Measurements from ENCODE around the gene TPGS2. TPM values are rescaled to one million over a fixed set of nuclear protein-coding genes. Genes with fewer than 3 reads are reported as not detected.
A peak's percentile ranks its signal among the peaks of the same experiment; 100 is the strongest.
"Not testable (repeated sequence)": the region's sequence is repeated elsewhere in the genome, so short reads cannot be mapped to it uniquely, and the experiment has no call there.

TPGS2 gene, protein sequence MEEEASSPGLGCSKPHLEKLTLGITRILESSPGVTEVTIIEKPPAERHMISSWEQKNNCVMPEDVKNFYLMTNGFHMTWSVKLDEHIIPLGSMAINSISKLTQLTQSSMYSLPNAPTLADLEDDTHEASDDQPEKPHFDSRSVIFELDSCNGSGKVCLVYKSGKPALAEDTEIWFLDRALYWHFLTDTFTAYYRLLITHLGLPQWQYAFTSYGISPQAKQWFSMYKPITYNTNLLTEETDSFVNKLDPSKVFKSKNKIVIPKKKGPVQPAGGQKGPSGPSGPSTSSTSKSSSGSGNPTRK
- 10 to 100 TPM; 25.1 to 54.1 (median 45.6) TPM for polyA plus RNA-seq

DNA sequence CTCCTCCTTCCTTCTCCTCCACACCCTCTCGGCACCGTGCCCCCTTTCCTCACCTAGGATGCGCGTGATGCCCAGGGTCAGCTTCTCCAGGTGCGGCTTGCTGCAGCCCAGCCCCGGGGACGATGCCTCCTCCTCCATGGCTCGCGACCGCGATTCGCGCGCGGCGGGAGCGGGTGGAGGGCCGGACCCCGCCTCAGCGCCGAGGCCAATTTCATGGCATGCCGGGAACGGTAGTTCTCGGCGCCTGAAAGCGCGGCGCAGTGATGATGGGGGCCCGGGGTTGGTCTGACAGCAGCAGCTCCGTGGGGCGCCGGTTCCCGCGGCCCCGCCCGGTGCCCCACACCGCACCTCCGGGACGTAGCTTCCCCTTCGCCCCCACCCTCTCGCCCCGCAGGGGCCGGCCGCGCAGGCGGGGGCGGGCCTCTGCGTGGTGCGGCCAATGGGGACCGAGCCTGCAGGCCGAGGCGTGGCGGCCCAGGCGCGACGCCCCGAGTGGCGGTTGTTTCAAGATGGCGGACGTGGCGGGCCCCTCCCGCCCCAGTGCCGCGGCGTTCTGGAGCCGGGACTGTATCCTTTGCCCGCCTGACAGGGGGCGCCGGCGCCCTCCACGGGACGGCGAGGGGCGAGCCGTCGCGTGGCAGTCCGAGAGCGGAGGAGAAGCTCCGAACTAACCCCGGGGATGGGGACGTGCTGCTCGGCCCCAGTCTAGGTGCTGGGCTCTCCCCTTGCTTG is at the start of gene TPGS2, which contains the start of gene KIAA1328:
Gene TPGS2, minus strand, starts transcription at position 373 of the 732 bp plus-strand sequence. Its CDS starts 235 bp downstream, at position 138.
Gene KIAA1328, plus strand, starts transcription at position 498 of the 732 bp plus-strand sequence. Its CDS starts 12 bp downstream, at position 510.
- H3K27ac ChIP-seq (ENCODE audit: low read depth, low read length) = peak within 1 kb of the TSS; percentile 51
- WGBS, 3 donors = 0% methylated on average over 60 to 83 of the region's 83 CpGs

- H3K27ac ChIP-seq (ENCODE audit: low read depth, low read length) = not testable (repeated sequence)
Observed at GRCh38 chr18:36873826-36874225, 45.0 kb upstream of the TPGS2 start.

GRCh38 chr18:36872329-36872728 is 43.5 kb upstream of the TPGS2 start:
- H3K27ac ChIP-seq (ENCODE audit: low read depth, low read length) = no peak overlapping the region

GRCh38 chr18:36871801-36872200 is 43.0 kb upstream of the TPGS2 start:
- 68 to 80% (median 78%) methylated on average over 3 of the region's 3 CpGs for WGBS, 3 donors
- H3K27ac ChIP-seq (ENCODE audit: low read depth, low read length) = no peak overlapping the region

GRCh38 chr18:36867056-36867455 is 38.3 kb upstream of the TPGS2 start:
- 96 to 100% (median 96%) methylated on average over 1 of the region's 1 CpG for WGBS, 3 donors
- H3K27ac ChIP-seq (ENCODE audit: low read depth, low read length) = no peak overlapping the region

- no peak overlapping the region for H3K27ac ChIP-seq (ENCODE audit: low read depth, low read length)
- 95 to 98% (median 97%) methylated on average over 1 of the region's 1 CpG for WGBS, 3 donors
Observed at GRCh38 chr18:36862182-36862581, 33.4 kb upstream of the TPGS2 start.

DNA sequence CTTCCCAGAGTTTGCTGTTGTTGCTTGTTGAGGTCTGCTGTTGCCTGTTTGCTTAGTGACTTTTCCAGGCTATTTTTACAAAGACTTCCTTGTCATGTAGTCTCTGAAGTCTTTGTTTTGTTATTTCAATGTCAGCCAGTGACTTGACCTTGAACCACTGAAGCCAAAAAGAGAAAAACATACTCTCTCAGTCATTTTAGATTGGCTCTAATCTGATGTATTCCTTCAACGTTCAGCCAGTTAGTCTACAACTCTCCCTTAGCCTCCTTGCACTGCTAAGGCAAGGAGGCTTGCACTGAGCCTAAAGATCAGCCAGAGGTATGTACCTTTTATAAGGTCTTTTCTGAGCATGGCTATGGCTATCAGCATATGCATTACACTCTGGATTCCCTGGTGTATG is 28.0 kb upstream of the TPGS2 start:
- WGBS, 3 donors = 13 to 67% (median 44%) methylated on average over 1 of the region's 1 CpG
- H3K27ac ChIP-seq (ENCODE audit: low read depth, low read length) = no peak overlapping the region

GRCh38 chr18:36851202-36851590 is 22.4 kb upstream of the TPGS2 start:
- 76 to 88% (median 81%) methylated on average over 2 of the region's 2 CpGs for WGBS, 3 donors
- no peak overlapping the region for H3K27ac ChIP-seq (ENCODE audit: low read depth, low read length)

DNA sequence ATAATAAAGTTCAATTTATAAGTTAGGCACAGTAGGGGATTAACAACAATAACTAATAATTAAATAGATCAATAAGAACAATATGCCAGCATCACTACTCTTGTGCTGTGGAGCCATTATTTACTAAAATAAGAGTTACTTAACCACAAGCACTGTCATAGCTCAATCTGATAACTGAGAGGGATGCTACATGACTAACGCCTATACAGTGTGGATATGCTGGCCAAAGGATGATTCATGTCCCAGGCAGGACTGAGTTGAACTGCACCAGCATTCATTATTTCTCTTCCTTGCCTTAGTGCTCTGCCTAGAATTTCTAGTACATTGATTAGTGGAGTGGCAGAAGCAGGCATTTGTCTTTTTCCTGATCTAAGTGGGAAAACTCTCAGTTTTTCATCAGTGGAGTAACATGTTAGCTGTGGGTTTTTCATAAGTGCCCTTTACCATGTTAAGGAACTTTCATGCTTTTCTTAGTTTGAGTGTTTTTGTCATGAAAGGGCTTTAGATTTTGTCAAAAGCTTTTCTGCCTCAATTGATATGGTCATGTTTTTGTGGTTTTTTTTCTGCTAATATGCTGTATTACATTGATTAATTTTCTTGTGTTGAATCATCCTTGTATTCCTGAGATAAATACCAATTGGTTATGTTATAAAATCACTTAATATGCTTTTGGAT is 21.9 kb upstream of the TPGS2 start:
- H3K27ac ChIP-seq (ENCODE audit: low read depth, low read length) = no peak overlapping the region
- 73 to 85% (median 80%) methylated on average over 1 of the region's 1 CpG for WGBS, 3 donors

GRCh38 chr18:36849288-36850006 is 20.6 kb upstream of the TPGS2 start:
- H3K27ac ChIP-seq (ENCODE audit: low read depth, low read length) = no peak overlapping the region
- WGBS, 3 donors = 31 to 80% (median 74%) methylated on average over 2 of the region's 2 CpGs

- WGBS, 3 donors = 94 to 96% (median 96%) methylated on average over 2 of the region's 2 CpGs
- no peak overlapping the region for H3K27ac ChIP-seq (ENCODE audit: low read depth, low read length)
Observed at GRCh38 chr18:36848609-36849008, 19.8 kb upstream of the TPGS2 start.

DNA sequence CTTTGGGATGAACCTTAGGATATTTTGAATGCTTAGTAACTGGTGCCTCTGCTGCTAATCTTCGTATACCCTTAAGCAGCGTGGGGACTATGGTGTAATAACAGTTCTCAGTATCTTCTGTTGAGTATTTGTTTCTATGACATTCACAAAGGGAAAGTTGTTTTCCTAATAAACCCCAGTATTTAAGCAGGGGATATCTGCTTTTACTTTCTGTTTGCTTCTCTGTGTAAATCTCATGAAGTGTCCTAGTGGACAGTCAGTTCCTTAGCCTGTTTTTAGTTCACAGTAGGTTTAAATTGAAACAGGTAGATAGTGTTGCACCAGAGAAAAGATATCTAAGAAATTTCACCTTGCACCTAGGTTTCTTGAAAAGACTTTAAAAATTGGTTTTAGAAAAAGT is 15.0 kb upstream of the TPGS2 start:
- WGBS, 3 donors = 70 to 94% (median 75%) methylated on average over 2 of the region's 2 CpGs

DNA sequence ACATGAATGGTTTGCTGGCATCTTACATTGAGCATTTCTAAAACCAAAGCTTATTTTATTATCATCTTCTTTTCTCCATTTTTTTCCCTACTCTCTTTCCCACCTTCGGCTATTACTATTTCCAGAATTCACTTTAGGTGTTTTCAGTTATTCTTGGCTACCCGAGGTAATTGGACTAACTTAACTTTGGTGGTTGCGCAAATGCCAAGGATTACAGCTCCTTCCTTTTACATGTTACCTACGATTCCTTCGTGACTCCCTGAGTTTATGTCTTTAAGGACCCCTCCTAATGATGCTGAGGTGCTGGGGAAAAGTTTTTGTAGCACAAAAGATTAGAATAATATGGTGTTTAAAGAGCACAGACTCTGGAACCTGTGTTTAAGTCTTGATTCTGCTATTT is 14.4 kb upstream of the TPGS2 start:
- 80 to 95% (median 89%) methylated on average over 5 of the region's 5 CpGs for WGBS, 3 donors
- H3K27ac ChIP-seq (ENCODE audit: low read depth, low read length) = no peak overlapping the region

More for the DNA sequence above, 15.0 kb upstream of the TPGS2 start:
- H3K27ac ChIP-seq (ENCODE audit: low read depth, low read length) = no peak overlapping the region

DNA sequence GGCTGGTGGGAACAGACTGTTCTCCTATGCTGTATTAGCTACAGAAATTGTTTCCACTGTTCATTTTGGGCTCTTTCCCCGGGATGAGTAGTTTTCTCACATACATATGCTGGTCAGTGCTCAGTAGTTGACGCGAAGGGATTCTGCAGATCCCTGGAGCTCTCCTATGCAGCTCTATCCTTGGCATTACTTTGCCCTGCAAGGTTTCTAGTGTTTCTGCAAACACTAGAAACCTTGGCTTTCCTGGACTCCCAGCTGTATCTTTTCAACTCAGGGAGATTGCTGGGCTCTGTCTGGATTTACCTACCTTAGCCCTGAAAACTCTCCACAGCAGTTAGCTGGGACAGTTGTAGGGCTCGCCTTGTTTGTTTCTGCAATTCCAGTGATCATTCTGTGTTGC is 11.0 kb upstream of the TPGS2 start:
- 94 to 98% (median 97%) methylated on average over 4 of the region's 4 CpGs for WGBS, 3 donors
- H3K27ac ChIP-seq (ENCODE audit: low read depth, low read length) = no peak overlapping the region

GRCh38 chr18:36835927-36836326 is 7.1 kb upstream of the TPGS2 start:
- WGBS, 3 donors = 95 to 98% (median 96%) methylated on average over 1 of the region's 1 CpG
- no peak overlapping the region for H3K27ac ChIP-seq (ENCODE audit: low read depth, low read length)

GRCh38 chr18:36833120-36833519 is 4.3 kb upstream of the TPGS2 start:
- no peak overlapping the region for H3K27ac ChIP-seq (ENCODE audit: low read depth, low read length)
- WGBS, 3 donors = 90 to 95% (median 94%) methylated on average over 2 of the region's 2 CpGs

GRCh38 chr18:36831139-36831538 is 2.3 kb upstream of the TPGS2 start:
- H3K27ac ChIP-seq (ENCODE audit: low read depth, low read length) = no peak overlapping the region
- 26 to 41% (median 32%) methylated on average over 1 of the region's 1 CpG for WGBS, 3 donors

DNA sequence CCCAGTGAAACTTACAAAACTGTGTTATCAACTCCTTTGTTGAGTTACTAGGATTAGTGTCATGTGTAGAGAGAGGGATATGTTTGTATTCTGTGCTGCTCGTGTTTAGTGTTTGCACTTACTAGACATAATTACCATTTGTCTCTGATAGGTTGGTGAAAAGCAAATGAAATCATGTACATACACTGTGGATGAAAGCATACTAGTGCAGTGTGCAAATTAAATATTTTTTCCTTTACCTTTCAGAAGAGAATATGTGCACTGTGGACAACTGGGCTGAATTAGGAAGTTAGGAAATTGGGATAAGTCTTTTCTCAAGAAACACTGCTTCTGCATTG is 1.3 kb upstream of the TPGS2 start:
- no peak overlapping the region for H3K27ac ChIP-seq (ENCODE audit: low read depth, low read length)

More for the DNA sequence above, 1.3 kb upstream of the TPGS2 start:
- 20 to 78% (median 40%) methylated on average over 1 of the region's 1 CpG for WGBS, 3 donors
